Measurements from ENCODE around the gene PPIF. TPM values are rescaled to one million over a fixed set of nuclear protein-coding genes. Genes with fewer than 3 reads are reported as not detected.

The PPIF gene
- total RNA-seq, 1 experiment from 2014 or later: 80.9 TPM

GRCh38 chr10:79387466-79387973 is 40.3 kb downstream of the PPIF start:
- Mint-ChIP-seq H3K27me3 (ENCODE audit: low read depth) (no peaks in the 10 kb centered on the region; the same call in 1 of the 2 replicates), H3K4me1 (no peaks in the 10 kb centered on the region), H3K4me3 (no peak overlapping the region), H3K36me3 (no peaks in the 10 kb centered on the region), H3K9me3 (no peaks in the 10 kb centered on the region), H3K27ac (no peak overlapping the region)
- DNase-seq (ENCODE audit: low spot score) (peak; percentile 6), ATAC-seq (no peak)
- POLR2A ChIA-PET: no interaction called here
- CTCF ChIA-PET: interaction anchor here (0.5 to 1.4 kb wide), 3 partner anchors 13 to 145 kb away, joined by 3 to 9 read pairs (median 3); no protein-coding TSS in a partner anchor
- TF ChIP-seq ATF6 (CRISPR knock-in tag; IDR thresholded peaks at IDR 0.05) (no peak), PRRX2 (CRISPR knock-in tag; IDR thresholded peaks at IDR 0.05) (no peak), ZSCAN18 (CRISPR knock-in tag; IDR thresholded peaks at IDR 0.05) (no peak), ESRRA (CRISPR knock-in tag; IDR thresholded peaks at IDR 0.05; ENCODE audit: borderline replicate concordance) (no peak), NR2C2 (CRISPR knock-in tag; IDR thresholded peaks at IDR 0.05) (no peak), ZNF219 (CRISPR knock-in tag; IDR thresholded peaks at IDR 0.05; ENCODE audit: borderline replicate concordance) (no peak), ZNF671 (CRISPR knock-in tag; IDR thresholded peaks at IDR 0.05) (no peak), ZNF138 (CRISPR knock-in tag; conservative IDR thresholded peaks at IDR 0.05) (no peak), TCF7 (CRISPR knock-in tag; IDR thresholded peaks at IDR 0.05; ENCODE audit: low read depth) (no peak), NR3C1 (CRISPR knock-in tag; conservative IDR thresholded peaks at IDR 0.05; ENCODE audit: low read depth) (no peak), ARID4B (CRISPR knock-in tag; IDR thresholded peaks at IDR 0.05; ENCODE audit: borderline replicate concordance) (no peak), ZNF423 (CRISPR knock-in tag; IDR thresholded peaks at IDR 0.05) (no peak), EMX1 (CRISPR knock-in tag; IDR thresholded peaks at IDR 0.05) (no peak), ZNF416 (CRISPR knock-in tag; IDR thresholded peaks at IDR 0.05) (no peak), ZNF317 (CRISPR knock-in tag; IDR thresholded peaks at IDR 0.05; ENCODE audit: borderline replicate concordance, low read depth) (no peak), ATF1 (CRISPR knock-in tag; IDR thresholded peaks at IDR 0.05) (no peak)

- H3K4me3 Mint-ChIP-seq: no peak overlapping the region
- H3K27me3 Mint-ChIP-seq (ENCODE audit: low read depth): no peaks in the 10 kb centered on the region; the same call in 1 of the 2 replicates
- CTCF ChIA-PET: interaction anchor here (1.4 to 1.9 kb wide), 2 partner anchors 99 kb away, joined by 4 to 9 read pairs; no protein-coding TSS in a partner anchor
- POLR2A ChIA-PET: interaction anchor here (0.6 to 1.2 kb wide), 2 partner anchors 13 to 48 kb away, joined by 3 read pairs; no protein-coding TSS in a partner anchor
- no peak for ATAC-seq
- DNase-seq (ENCODE audit: low spot score): no peak
- no peak overlapping the region for H3K27ac Mint-ChIP-seq
- no peaks in the 10 kb centered on the region for H3K4me1 Mint-ChIP-seq
- H3K36me3 Mint-ChIP-seq: no peaks in the 10 kb centered on the region
- no peaks in the 10 kb centered on the region for H3K9me3 Mint-ChIP-seq
- TF ChIP-seq CDX4 (CRISPR knock-in tag; IDR thresholded peaks at IDR 0.05; ENCODE audit: borderline replicate concordance) (no peak), TEAD1 (CRISPR knock-in tag; IDR thresholded peaks at IDR 0.05) (no peak), SOX15 (CRISPR knock-in tag; IDR thresholded peaks at IDR 0.05) (no peak), FOXP4 (CRISPR knock-in tag; IDR thresholded peaks at IDR 0.05) (no peak), GTF2I (CRISPR knock-in tag; conservative IDR thresholded peaks at IDR 0.05) (no peak), ATF1 (CRISPR knock-in tag; IDR thresholded peaks at IDR 0.05) (no peak), USF1 (CRISPR knock-in tag; IDR thresholded peaks at IDR 0.05) (no peak)
Observed at GRCh38 chr10:79387974-79388850, 40.9 kb downstream of the PPIF start.

All from WTC11 (cell line).